GM19351 (cell line): ENCODE measurements around the gene PPM1D.

Source experiments
- ATAC-seq: cut with Tn5 transposase; IDR thresholded peaks from one replicate; pipeline ENCODE4 v1.9.1; 2021; ENCODE audit warnings: mild to moderate bottlenecking, moderate library complexity; ENCODE audit not compliant: unreplicated experiment

Gene PPM1D

DNA sequence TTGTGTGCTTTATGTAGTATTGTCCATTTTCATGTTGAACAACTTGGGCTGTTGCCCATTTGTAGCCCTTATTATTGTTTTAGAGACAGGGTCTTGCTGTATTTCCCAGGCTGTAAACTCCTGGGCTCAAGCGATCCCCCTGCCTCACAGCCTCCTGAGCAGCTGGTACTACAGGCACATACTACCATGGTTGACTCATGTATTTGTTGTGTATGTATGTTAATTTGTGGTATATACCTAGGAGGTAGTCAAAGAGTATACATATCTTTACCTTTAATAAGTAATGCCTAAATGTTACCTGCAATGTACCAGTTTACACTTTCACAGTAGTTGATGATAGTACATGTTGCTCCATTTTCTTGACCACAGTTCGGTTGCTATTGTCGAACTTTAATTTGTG, 18.1 kb downstream of the PPM1D start:
- no peak for ATAC-seq

DNA sequence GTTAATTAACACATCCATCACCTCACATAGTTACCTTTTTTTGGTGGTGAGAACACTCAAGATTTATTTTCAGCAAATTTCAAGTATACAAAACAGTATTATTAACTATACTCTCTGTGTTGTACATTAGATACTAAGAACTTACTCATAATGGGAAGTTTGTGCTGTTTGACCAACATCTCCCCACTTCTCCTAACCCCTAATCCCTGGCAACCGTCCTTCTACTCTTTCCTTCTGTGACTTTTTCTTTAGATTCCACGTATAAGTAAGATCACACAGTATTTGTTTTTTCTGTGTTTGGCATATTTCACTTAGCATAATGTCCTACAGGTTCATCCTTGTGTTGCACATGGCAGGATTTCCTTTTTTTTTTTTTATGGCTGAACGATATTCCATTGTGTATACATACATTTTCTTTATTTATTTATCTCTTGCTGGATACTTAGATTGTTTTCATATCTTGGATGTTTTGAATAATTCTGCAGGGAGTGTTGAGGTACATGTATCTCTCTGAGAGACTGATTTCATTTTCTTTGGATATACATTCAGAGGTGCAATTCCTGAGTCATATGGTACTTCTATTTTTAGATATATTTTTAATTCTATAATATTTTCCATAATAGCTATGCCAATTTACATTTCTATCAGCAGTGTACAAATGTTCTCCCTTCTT, 19.0 kb downstream of the PPM1D start:
- ATAC-seq = no peak

DNA sequence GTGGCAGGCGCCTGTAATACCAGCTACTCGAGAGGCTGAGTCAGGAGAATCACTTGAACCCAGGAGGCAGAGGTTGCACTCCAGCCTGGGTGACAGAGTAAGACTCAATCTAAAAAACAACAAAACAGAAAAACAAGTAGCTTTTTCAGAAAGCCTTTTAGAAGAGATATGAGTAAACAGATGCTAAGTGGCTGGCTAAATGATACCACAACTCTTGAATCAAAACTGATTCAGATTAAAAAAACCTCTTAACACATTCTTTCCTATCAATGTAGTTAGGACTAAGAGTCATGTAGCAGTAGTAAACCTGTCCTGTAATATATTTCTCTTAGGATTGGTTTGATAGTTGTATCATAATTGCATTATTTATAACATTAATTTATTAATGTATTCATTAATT, 23.0 kb downstream of the PPM1D start:
- no peak for ATAC-seq

DNA sequence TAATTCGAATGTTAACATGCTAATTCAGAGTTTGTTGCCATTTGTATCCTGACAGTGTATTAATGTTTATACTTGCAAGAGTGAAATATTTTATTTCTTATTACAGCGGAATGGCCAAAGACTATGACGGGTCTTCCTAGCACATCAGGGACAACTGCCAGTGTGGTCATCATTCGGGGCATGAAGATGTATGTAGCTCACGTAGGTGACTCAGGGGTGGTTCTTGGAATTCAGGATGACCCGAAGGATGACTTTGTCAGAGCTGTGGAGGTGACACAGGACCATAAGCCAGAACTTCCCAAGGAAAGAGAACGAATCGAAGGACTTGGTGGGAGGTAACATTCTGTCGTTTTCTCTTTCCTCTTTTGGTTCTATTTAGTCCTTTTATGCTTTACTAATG, 23.4 kb downstream of the PPM1D start:
- no peak for ATAC-seq

DNA sequence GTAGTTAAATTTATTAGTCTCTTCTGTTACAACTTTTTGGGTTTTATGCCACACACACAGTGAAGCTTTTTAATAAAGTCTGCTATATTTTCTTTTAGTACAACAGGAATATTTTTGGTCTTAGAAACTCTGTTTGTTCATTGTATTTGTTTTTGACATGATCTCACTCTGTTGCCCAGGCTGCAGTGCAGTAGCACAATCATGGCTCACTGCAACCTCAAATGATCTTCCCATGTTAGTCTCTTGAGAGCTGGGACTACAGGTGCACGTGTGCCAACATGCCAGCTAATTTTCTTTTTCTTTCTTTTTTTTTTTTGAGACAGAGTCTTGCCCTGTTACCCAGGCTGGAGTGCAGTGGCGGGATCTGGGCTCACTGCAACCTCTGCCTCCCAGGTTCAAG, 27.1 kb downstream of the PPM1D start:
- ATAC-seq = no peak

DNA sequence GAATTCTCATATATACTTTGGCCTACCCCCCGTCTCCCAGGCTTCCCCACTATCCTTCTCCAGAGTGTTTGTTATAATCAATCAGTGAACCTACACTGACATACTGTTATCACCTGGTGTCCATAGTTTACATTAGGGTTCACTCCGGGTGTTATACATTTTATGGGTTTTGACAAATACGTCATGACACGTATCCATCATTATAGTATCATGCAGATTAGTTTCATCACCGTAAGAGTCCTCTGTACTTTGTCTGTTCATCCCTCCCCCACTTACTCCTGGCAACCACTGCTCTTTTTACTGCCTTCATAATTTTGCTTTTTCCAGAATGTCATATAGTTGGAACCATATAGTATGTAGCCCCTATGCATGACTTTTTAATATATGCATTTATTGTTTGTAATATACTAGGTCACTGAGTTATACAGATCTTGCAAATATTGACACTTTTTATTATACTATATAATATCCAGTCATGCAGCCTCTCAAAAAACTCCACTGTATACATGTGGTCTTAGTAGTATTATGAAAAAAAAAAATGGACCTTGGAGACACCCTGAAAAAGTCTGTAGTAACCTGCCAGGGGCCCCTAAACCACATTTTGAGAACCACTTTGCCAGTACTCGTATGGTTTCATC, 28.4 kb downstream of the PPM1D start:
- no peak for ATAC-seq

DNA sequence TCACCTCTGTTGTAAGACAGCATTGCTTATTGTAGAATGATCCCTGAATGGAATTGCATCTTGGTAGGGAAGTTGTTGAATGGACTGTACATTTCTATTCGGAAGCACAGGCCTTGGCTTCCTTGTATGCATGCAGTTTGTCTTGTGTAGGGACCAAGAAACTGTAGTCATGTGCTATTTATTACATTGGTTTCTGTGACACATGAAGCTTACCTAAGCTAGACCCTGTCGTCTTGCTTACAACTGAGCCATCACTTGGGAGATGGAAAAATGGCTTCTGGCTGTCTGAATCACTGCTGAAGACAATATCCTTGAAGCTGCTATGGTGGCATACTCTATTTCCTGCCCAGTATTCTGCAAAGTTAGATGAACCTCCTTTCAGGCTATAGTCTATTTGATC, 29.1 kb downstream of the PPM1D start:
- ATAC-seq = no peak

DNA sequence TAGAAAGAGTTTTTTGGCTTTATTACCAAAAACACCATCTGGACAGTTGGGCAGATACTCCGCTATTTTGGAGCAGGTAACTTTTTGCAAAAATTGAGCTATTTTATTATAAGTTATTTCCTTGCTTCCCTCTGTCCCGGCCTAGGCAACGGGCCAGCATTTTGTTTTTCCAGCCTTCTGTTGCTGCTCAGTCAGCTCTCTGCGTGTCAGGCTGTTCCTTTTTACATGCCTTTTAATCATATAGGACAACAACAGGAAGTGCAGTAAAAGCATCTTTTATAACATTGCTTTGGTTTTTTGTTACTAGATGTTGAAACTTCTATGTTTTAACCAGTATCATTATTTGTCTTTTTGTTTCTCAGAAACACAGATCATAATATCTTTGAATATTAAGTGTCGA, 30.4 kb downstream of the PPM1D start:
- no peak for ATAC-seq

DNA sequence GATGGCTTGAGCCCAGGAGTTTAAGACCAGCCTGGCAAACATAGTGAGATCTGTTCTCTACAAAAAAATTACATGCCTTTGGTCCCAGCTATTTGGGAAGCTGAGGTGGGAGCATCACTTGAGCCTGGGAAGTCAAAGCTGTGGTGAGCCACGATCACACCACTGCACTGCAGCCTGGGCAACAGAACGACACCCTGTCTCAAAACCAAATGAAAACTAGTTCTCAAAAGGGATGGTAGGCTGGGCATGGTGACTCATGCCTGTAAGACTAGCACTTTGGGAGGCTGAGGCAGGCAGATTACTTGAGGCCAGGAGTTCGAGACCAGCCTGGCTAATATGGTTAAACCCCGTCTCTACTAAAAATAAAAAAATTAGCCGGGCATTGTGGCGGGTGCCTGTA, 31.1 kb downstream of the PPM1D start:
- ATAC-seq = no peak

DNA sequence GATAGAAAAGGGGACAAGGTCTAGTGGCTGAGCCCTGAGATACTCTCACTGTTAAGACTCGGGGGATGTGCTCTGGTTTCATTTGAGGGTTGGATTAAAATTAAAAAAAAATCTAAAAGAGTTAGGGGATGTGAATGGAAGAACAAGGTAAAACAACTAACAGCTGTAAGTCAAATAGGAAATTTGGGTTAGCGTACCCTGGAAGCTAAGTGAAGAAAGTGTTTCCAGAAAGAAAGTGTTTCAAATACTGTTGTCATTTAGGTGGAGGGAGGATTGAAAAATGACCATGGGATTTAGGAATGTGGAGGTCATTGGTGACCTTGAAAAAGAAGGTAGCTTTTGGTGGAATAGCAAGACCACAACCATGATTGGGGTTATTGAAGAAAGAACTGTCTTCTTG, 37.7 kb downstream of the PPM1D start:
- no peak for ATAC-seq

DNA sequence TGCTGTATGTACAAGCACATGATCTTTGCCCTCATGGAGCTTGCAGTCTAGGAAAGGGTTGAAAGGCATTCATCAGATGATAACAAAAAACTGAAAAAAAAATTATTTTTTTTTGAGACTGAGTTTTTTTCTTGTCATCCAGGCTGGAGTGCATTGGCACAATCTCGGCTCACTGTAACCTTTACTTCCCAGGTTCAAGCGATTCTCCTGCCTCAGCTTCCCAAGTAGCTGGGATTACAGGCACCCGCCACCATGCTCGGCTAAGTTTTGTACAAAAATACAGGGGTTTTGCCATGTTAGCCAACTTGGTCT, 39.0 kb downstream of the PPM1D start:
- ATAC-seq = no peak

DNA sequence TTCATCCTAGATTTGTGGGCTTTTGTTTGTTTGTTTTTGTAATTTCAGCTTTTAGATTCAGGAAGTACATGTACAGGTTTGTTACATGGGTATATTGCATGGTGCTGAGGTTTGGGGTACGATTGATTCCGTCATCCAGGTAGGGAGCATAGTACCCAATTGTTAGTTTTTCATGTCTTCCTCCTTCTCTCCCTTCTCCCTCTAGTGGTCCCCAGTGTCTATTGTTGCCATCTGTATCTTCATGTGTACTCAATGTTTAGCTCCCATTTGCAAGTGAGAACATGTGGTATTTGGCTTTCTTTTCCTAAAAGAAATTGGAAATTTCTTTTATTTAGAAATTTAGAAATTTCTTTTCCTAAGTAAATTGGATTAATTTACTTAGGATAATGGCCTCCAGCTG, 40.5 kb downstream of the PPM1D start:
- ATAC-seq = no peak

DNA sequence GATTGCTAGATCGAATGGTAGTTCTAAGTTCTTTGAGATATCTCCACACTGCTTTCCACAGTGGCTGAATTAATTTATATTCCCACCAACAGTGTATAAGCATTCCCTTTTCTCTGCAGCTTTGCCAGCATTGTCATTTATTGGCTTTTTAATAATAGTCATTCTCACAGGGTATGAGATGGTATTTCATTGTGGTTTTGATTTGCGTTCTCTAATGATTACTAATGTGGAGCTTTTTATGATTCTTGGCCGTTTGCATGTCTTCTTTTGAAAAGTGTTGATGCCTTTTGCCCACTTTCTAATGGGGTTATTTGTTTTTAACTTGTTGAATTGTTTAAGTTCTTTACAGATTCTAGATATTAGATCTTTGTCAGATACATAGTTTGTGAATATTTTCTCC, 41.1 kb downstream of the PPM1D start:
- ATAC-seq = no peak

DNA sequence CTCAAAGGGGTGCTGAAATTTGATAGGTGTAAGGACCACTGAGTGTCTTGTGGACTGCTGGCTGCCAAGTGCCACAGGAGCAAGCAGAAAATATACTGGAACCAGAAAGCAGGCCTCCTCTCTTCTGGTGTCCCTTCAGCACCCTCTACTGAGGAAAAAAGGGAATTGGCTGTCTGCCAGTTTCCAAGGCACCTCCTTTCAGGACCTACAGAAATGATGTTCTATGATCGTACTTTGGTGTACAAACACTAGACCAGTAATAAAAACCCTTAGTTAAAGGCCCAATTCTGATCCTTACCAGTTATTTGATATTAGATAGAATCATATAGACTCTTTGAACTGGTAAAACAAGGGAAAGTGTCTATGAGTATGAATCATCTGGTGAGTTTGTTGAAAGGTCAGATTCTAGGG, 41.8 kb downstream of the PPM1D start:
- ATAC-seq = no peak

DNA sequence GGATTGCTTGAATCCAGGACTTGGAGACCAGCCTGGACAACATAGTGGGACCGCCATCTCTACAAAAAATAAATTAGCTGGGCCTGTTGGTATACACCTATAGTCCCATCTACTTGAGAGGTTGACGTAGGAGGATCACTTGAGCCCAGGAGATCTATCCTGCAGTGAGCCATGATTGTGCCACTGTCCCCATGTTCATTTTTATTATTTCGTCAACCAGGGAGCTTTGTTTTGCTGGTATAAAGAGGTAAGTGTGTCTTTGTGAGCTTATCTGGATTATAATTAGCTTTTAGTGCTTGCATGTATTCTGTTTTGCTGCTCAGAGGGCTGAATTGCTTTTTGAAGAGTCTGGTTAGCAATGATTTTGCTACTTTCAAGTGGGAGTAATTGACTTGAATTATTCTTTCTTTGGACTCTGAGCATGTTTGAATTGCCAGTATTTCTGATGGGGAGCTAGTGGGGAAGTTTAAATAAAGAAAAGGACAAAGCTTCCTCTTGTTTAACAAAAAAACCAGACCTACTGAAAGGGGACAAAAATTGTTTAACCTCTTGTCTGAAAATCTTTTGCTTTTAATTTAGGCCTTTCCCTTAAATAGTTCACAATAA, 46.0 kb downstream of the PPM1D start:
- no peak for ATAC-seq

DNA sequence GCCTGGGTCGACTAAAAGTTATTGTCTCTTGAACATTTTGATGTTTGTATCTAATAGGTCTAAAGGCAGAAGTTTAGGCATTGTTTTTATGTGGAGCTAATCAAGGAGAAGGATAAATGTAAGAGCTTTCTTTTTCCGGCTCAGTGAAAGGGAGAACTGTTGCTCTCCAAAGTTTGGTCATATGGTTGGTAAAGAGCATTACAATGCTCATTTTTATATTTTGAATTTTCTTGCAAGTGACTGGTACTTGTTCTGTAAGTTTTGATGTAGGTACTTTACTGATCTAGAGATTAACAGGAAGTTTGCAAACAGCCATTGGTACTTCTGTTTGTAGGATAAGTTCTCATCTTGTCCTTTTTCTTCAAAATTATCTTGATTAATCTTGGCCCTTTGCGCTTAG, 46.7 kb downstream of the PPM1D start:
- ATAC-seq = no peak

DNA sequence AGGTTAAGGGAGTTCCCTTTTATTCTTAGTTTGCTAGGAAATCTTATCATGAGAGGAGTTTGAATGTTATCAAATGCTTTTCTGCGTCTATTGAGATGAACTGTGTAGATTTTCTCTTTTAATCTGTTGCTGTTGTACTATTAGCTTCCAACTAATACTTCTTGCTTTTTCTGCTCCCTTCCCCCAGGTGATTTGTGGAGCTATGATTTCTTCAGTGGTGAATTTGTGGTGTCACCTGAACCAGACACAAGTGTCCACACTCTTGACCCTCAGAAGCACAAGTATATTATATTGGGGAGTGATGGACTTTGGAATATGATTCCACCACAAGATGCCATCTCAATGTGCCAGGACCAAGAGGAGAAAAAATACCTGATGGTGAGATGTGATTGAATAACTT, 47.7 kb downstream of the PPM1D start:
- ATAC-seq = no peak

DNA sequence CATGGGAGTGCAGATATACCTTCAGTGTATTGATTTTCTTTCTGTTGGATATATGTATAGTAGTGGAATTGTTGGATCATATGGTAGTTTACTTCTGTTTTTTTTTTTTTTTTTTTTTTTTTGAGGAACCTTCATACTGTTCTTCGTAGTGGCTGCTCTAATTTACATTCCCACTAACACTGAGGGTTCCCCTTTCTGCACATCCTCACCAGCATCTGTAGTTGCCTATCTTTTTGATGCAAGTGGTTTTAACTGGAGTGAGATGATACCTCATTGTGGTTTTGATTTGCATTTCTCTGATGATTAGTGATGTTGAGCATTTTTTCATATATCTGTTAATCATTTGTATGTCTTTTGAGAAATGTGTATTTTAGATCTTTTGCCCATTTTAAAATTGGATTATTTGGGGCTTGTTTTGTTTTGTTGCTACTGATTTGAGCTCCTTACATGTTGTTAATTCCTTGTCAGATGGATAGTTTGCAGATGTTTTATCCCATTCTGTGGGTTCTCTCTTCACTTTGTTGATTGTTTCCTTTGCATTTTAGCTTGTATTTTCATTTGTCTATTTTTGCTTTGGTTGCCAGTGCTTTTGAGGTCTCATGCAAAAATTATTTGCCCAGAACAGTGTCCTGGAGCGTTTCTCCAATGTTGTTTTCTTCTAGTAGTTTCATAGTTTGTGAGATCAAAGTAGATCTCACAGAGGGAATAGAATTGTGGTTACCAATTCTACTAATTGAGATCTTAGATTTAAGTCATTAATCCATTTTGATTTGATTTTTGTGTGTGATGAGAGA, 52.7 kb downstream of the PPM1D start:
- ATAC-seq = peak; percentile 93

DNA sequence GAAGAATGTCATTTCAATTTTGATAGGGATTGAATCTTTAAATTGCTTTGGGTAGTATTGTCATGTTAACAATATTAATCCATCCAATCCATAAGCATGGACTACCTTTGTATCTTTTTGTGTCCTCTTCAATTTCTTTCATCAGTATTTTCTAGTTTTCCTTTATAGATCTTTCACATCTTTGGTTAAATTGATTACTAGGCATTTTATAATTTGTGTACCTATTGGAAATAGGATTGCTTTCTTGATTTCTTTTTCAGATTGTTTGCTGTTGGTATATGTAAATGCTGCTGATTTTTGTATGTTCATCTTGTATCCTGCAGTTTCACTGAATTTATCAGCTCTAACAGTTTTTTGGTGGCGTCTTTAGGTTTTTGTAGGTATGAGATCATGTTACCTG, 53.6 kb downstream of the PPM1D start:
- ATAC-seq = no peak

DNA sequence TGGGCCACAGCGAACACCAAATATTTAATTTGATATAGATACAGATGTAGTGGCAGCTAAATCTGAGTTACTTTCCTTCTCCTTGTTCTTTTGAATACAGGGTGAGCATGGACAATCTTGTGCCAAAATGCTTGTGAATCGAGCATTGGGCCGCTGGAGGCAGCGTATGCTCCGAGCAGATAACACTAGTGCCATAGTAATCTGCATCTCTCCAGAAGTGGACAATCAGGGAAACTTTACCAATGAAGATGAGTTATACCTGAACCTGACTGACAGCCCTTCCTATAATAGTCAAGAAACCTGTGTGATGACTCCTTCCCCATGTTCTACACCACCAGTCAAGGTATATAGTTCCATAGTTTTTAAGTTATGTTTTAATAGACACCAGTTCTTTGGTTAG, 56.5 kb downstream of the PPM1D start:
- ATAC-seq = no peak

DNA sequence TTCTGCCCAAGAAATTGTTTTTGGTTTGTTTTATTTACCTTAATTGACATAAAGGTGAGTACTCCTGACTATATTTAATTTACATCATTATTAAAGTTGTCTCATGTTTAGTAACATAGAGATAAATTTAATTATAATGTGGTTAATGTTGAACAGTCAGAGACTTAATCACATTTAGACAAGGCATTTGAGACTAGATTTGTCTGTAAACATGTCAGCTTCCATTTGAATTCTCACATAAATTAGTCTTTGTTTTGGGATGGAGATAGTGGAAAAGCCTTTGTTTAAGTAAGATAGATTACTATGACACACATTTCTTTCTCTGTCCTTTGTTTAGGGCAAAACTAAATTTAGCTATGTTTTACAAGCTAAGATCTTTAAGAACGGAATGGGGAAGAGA, 59.2 kb downstream of the PPM1D start:
- no peak for ATAC-seq

DNA sequence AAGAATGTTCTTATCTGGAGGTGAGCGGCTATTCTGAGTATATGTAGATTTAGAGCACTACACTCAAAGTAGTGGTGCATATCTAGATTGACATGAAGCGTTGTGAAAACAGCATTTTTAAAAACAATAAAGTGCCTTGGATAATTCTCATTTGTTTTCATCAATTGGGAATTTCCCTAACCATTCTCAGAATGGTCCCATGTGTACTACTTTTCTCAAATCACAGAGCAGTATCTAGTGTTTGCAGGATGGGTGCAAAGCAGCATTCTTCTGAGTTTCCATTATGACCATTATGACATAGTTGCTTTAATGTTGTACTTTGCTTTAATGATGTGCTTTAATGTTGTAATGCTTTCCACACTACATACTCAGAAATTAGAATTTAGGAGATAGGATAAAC, 61.5 kb downstream of the PPM1D start:
- no peak for ATAC-seq
